ENCODE data around the gene FBXL7. TPM values are rescaled to one million over a fixed set of nuclear protein-coding genes. Genes with fewer than 3 reads are reported as not detected.
A peak's percentile ranks its signal among the peaks of the same experiment; 100 is the strongest.

Gene FBXL7
- total RNA-seq, 1 donor from 2014 or later: 12.1 TPM

DNA sequence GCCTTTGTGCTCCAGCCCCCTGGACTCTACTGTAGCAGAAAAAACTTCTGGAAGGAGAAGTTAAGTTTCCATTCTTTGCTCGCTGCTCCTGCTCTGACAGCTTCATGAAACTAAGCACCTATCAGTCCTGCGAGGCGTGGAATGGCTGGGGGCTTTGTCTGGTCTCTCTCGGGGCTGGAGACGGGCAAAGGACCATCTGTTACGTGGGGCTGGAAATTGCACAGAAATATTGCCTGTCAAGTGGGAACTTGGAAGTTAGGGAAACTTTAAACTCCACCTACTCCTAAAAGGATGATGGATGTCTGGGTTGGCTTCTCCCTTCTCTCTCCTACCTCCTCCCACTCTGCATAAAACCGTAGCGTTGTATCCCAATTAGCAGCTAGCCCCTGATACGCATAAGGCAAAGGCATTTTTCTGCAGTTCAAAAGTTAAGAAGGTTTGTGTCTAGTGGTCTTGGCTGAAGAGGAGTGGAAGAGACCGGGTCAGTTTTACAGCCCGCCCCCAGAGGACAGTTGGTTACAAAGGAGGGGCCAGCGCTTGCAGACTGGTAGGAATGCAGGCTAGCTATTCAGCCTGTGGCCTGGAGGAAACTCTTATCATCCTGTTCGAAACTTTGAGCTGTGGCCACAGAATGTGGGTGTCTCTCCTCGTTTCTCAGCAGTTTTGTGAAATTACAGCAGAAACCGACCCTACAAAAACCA, 1.3 kb downstream of the FBXL7 start:
- peak; percentile 29 for DNase-seq (ENCODE audit: low spot score)

DNA sequence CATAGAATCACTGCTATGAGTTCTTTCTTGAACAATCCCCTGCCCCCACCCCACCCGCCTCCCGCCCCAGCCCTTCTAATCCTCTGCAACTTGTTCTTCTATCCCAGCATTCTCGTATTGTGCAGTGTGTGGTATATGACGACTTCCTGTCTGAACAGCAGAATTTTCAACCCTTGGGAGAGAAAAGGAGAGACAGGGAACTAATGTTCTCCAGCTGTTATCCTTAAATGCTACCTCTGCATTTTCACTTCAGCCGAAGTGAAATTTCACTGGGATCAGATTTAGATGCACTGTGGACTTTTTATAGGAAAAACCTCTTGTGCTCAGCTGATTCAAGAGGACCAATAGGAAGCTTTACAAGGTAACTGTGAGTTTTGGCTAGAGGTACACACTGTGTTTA, 2.2 kb downstream of the FBXL7 start:
- no peak for DNase-seq (ENCODE audit: low spot score)

DNA sequence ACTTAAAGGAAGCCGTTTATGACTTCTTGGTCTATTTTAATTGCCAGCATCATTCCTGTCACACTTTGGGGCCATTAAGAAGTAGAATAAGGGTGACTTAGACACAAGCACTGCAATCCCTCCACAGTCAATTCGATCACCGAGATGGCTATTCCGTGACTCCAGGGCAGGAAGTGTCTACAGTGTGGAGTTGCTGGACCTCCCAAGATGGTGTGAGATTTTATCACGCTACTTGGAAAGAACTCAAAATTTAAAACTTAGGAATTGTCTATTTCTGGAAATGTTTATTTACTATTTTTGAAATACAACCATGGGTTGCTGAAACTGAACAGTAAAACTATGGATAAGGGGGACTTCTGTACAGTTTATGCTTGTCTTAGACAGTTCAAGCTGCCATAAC, 6.2 kb downstream of the FBXL7 start:
- DNase-seq (ENCODE audit: low spot score): no peak

DNA sequence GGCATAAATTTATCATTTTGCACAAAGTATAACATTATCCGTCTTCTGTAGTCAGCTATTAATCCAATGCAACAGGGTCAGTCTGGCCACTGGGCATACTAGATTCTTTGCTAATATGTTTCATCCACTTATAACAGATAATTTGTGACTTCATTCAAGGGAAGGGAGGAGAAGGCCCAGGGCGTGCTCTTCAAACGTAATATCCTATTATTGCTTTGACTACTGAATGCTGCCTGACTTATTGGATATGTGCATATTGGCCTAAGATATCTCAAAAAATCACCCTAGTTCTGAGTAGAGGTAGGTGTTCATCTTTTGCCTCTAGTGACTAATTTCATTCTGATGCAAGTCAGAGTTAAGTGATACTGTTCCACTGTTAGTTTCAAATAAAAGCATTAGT, 6.9 kb downstream of the FBXL7 start:
- DNase-seq (ENCODE audit: low spot score): no peak

DNA sequence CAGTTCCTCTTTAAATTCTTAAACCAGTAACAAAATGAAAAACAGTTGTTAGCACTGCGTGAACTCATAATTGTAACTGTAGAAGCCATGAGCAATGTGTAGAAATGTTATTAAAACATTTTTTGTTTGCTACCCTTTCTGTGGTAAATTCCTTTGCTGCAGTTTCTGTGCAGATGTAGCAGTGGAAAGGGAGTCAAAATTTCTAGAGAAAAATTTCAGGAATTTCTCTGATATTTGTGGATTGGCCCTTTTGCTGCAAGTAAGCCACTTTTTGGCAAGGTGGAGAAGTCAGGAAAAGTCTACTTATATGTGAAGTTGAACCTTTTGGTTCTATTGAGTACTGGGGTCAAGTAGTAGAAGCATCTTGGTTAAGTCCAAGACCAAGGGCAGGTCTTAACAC, 10.1 kb downstream of the FBXL7 start:
- DNase-seq (ENCODE audit: low spot score): no peak

DNA sequence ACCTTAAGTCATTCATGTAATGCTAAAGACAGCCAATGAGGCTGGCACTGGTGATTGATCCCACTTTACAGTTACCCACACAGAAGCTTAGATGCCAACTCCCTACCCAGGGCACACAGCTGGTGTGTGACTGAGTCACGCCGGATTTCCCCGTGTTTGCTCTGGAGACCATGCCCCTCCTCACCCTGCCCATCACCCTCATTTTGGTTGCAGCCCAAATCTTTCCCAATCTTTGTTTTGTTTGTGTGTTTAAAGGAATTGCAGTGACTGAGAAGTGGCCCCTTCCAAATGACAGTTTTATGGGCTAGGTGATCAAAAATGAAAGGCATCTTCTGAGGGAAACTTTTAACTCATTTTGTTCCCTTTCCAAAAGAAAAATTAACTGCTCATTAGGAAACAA, 10.9 kb downstream of the FBXL7 start:
- no peak for DNase-seq (ENCODE audit: low spot score)

DNA sequence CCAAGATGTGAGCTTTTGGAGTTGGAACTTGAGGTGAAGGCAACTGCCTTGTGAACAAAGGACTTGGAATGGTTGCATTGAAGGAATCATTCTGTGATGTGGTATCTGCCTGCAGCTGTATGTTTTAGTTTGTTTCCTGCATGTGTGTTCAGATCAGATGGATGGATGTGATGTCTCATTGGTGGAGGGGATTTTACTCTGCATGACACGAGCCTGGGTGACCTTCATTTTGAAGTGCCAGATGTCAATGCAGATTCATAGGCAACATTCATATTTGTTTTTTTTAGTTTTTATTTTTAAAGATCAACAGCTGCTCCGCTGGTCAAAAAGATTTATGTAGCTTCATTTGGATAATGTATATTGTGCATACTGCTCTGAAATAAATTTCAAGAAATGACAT, 13.5 kb downstream of the FBXL7 start:
- no peak for DNase-seq (ENCODE audit: low spot score)

DNA sequence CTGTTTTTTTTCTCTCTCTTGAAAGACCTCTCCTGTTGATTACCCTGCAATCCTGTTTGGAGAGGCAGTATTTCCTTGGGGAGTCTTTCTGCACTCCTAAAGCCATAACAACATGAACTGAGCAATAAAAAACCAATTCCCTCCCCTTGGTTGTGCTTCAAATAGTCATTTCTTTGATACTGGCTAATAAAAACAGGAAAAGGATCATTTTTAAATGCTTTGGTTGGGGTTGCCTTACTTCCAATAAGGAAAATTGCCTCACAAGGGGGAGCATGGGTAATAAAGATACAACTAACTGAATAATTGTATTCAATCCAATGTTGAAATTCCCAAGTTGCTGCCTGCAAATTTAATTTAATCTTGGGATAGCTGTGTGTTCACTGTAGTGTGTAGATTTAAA, 13.9 kb downstream of the FBXL7 start:
- no peak for DNase-seq (ENCODE audit: low spot score)

DNA sequence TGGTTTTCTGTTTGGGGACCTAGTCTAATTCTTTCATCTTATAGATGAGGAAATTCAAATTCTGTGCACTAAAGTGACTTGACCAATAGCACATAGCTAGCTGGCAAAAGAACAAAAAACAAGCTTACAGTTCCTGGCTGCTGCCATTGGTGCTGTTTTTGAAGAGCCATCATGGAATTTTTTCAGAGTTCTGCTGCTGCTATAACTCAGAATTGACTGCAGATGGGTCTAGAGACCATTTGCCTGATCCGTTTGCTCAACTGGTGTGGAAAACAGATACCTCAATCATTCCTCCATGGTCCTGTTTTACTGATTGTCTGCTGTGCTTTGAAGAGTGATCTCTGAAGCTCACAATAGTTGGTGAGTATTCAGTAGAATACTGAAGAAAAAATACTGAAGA, 15.2 kb downstream of the FBXL7 start:
- DNase-seq (ENCODE audit: low spot score): no peak

DNA sequence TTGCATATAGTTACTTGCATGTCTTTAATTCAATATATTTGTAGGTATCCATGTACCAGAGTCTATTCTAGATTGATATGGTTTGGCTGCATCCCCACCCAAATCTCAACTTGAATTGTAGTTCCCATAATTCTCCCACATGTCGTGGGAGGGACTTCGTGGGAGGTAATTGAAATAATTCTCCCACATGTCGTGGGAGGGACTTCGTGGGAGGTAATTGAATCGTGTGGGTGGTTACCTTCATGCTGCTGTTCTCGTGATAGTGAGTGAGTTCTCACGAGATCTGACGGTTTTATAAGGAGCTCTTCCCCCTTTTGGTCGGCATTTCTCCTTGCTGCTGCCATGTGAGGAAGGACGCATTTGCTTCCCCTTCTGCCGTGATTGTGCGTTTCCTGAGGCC, 16.5 kb downstream of the FBXL7 start:
- DNase-seq (ENCODE audit: low spot score): no peak

DNA sequence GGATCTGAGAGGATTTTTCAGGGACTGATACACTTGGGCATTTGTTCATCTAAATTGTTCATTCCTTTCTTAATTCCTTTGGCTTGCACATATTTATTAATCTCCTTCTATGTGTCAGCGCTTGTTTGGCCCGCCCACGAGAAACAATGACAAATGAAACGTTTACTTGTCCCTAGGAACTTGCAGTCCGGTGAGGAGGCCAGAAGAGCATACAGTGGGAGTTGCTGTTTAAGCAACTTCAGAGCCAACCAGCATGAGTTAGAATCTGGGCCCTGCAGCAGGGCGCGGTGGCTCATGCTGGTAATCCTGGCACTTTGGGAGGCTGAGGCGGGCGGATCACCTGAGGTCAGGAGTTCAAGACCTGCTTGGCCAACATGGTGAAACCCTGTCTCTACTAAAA, 18.8 kb downstream of the FBXL7 start:
- DNase-seq (ENCODE audit: low spot score): no peak

DNA sequence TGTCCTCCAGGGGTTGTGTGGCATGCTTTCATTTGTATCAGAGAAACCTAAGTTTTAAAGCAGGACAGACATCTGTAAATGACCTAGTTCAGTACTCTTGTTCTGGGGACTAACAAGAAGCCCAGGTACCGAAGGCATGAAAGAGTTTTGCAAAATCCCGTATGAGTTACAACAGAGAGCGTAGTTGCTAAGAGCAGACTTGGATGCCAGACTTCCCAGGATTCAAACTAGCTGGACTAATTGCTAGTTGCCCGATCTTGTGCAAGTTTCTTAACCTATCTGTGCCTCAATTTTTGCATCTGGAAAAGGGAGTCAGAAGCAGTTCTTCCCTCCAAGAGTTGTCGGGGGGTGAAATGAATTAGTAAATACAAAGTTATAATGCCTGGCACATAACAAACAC, 20.9 kb downstream of the FBXL7 start:
- DNase-seq (ENCODE audit: low spot score): no peak

DNA sequence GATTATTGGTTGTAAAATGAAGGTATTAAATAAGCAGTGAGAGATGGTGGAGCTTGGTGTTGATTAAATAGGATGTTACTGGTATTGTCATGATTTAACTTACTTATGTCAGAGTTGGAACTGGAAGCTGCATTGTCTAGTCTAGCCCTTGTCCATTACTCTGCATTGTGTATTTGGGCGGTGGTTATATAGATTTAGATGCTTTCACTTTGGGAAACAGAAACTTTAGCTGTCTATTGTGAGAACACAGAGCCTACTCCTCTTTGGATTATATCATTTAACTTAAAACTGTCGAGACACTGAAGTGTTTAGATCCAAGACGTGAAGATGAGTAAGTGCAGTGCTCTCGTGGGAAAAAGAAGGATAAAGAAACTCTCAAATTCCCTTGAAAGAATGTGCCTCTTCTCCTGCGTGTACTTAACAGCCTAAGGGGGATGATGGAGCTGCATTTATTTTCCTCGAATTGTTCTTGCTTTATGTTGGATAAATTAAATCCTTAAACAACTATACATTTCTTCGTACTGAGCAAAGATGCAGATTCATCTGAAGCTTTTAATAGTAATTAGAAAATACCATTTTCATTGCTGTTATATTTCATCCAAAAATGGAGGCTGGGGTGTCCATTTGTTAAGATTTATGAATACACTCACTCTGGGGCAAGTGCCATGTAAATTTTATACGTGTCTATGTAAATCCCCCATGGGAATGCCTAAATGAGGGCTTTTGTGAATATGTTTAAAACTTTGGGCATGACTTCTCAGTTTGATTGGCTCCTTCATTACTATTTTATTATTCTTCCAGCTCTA, 21.6 kb downstream of the FBXL7 start:
- no peak for DNase-seq (ENCODE audit: low spot score)

DNA sequence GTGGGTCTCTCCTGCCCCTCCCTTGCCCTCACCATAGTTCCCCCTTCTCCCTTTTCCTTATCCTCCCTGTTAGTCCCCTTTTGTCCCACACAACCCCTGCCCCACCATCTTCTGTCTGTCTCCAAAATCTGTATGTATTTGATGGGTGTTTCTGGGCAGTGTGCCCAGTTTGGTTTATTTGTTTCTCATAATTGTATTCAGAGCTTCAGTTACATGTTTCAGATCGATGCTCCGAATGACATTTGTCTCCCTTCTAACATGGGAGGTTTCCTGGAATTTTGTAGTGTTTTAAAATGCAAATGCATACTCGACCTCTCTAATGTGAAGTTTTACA, 22.2 kb downstream of the FBXL7 start:
- no peak for DNase-seq (ENCODE audit: low spot score)

DNA sequence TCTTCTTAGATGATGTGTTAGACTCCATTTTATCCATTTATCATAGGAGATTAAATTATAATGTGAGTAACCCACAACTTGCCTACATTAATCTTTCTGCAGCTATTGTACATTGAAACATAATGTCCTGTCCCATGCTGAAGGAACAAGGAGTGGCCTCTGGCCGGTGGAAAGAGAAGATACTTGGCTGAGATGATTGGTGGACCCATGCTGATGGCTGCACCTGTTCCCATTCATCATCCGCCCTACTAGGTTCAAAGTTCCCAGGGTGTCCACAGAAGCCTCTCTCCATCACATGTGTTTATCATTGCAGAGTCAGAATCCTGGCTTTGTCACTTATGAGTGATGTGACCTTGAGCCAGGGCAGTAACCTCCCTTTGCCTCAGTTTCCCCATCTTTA, 24.7 kb downstream of the FBXL7 start:
- DNase-seq (ENCODE audit: low spot score): no peak

DNA sequence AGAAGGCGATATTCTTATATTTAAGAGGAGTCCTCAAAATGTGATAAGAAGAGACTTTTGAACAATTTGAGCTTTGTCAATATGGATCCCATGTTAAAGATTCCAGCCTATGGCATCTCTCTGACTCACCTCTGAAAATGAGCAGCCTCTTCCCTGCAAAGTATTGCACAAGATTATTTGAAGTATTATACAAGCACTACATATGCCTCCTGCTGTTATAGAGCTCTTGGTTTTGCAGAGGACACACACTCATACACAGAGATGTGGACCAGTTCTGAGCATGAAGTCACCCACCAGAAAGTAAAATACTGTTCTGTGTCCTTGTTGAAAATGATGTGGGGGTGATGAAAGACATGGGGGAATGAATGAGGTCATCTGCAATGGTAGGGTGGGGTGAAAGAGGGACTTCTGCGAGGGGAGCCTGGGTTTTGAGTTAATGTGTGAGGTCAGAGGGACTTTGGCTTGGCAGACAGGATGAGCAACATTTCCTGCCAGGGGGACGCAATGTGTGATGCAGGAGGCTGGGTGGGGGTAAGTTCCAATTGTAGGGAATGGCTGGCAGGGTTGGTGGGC, 25.8 kb downstream of the FBXL7 start:
- DNase-seq (ENCODE audit: low spot score): no peak

DNA sequence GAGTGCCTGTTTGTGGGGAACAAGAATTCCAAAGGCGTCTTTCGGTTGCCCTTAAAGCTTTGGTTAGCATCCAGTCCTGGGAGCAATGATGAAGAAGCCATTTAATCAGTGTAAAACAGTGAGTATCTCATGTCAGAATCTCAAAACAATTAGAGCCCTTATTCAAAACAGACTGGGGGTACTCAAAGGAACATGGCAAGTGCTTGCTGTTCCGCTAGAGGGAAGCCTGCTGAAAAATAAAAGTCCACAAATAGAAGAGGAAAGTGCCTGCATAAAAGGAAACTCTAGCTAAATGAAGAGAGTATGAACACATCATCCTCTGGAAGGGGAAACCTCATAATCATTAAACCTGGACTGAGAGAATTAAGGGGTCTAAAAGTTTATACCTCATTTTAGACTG, 26.4 kb downstream of the FBXL7 start:
- DNase-seq (ENCODE audit: low spot score): no peak

DNA sequence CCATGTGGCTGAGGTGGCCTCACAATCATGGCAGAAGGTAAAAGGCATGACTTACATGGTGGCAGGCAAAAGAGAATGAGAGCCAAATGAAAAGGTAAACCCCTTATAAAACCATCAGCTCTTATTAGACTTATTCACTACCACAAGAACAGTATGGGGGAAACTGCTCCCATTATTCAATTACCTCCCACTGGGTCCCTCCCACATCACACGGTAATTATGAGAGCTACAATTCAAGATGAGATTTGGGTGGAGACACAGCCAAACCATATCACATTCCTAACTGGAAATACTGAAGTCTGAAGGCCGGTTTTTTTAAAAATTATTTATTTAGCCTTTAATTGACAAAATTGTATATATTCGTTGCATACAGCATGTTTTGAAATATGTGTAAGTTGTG, 28.5 kb downstream of the FBXL7 start:
- DNase-seq (ENCODE audit: low spot score): no peak

DNA sequence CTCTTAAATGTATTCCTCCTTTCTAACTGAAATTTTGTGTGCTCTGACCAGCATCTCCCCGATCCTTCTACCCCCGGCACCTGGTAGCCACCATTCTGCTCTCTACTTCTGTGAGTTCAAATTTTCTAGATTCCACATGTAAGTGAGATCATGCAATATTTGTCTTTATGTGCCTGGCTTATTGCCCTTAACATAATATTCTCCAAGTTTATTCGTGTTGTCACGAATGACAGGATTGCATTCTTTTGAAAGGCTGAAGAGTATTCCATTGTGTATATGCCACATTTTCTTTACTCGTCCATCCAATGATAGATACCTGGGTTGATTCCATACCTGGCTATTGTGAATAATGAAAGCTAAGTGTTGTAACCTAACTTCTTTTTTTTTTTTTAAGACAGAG, 29.0 kb downstream of the FBXL7 start:
- no peak for DNase-seq (ENCODE audit: low spot score)

DNA sequence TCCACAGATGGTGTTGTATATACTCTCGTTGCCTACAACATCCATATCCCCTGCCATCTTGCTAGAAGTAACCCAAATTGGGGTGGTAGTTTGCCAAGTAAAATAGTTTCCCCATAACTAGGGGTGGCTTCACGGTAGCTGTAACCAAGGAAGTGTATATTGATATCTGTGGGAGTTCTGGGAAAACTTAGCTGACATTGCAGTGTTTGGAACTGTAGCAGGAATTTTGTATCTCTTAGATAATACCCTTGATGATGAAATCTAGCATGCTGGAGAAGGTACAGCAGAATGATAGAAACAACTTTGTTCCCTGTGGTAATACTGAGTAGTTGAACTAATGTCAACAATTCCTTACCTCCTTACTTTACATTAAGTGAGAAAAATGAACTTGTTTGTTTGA, 29.8 kb downstream of the FBXL7 start:
- DNase-seq (ENCODE audit: low spot score): no peak

DNA sequence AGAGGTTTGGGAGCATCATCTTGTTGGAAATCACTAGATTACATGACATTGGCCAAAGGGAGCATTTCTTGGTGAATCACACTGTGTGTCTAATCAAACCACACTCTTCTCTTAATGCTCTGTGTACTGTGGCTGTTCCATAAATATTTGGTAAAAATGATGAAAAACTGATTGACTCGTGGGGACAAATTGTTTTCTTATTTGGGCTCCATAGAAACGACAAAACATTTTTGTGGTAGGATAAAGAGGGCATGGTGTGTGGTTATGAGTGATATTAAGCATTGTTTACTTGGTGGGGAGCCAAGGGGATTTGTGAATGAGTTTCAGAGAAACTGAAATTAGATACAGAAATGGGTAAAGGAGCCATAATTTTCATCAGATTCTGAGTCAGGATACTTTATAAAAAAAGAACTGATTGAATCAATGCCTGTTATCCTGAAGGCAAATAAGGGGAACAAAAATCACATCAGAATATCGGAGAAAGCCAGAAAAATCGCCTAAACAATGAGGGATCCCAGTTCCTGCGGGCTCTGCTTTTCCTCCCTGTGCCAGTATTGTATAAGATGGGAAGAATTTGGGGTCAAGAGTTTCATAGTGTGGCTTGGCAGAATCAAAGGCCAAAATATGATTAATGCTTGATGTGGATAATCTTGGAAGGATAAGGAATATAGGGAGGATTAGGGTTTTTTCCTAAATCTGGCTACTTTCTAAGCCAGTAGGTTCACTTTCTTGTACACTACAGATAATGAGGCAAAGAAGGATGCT, 33.3 kb downstream of the FBXL7 start:
- no peak for DNase-seq (ENCODE audit: low spot score)

DNA sequence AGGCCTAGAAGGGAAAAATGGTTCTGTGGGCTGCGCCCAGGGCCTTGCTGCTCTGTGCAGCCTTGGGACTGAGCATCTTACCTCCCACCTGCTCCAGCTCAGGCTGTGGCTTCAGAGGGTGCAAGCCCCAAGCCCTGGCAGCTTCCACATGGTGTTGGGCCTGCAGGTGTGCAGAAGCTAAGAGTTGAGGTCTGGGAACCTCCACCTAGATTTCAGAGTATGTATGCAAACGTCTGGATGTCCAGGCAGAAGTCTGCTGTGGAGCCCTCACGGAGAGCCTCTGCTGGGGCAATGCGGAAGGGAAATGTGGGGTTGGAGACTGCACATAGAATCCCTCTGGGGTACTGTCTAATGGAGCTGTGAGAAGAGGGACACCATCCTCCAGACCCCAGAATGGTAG, 36.0 kb downstream of the FBXL7 start:
- no peak for DNase-seq (ENCODE audit: low spot score)

DNA sequence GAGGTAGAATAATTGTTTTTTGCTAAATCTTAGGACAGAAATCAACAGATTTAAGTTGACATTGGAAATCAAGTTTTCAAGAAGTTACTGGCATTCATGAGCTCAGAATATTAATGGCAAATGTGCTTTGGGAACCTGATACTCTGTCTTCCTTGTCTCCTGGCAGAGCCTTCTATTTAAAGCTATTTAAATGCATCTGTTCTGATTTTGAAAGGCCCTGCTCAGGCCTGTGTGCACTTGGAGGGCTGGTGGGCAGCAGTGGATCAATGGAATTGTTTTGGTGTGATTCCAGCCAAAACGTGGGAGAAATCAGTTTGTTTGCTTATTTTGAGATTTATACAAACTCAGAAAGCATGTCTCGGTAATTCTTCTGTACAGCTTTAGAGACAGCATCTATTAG, 38.5 kb downstream of the FBXL7 start:
- DNase-seq (ENCODE audit: low spot score): no peak

All from mucosa of gallbladder (tissue), 1 donor.